ENCODE data around the gene HSD11B2.

DNA sequence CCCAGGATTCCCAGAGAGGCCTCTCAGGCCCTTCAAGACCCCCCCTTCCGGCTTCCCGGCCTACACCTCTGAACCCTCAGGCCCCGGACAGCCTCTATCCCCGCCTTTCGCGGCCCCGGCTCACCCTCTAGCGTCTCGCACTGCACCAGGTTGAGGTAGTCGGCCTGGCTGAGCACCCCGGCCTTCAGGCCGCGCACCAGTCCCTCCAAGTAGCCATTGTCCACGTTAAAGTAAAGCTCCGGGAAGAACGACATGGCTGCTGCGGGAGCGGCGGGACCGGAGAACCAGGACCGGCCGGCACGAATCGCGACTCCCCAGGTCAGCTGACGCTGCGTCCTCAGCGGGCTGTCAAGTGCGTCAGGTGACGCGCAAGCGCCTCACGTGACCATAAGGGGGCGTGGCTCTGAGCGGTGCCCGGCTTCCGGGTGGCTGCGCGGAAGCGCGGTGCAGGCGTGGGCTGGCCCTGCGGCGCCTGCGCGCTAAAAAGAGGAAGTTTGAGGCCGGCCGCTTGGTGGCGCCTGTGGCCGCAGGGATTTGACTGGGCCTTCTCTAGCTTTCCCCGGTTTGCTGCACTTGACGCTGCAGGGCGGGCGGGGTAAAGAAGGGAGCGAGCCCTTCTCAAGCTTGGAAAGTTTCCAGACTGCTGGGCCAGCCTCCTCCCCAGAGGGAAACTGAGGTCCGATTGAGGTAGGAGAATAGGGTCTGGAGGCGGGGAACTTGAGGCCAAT is 50.1 kb downstream of the HSD11B2 start, which contains the start of gene ATP6V0D1:
- TF ChIP-seq CREB1 (CRISPR knock-in tag; IDR thresholded peaks at IDR 0.05) (no peak), FOXP1 (CRISPR knock-in tag; IDR thresholded peaks at IDR 0.05; ENCODE audit: borderline replicate concordance) (no peak; the same call in 1 of the 2 replicates)
